Stimulated activated naive CD8-positive, alpha-beta T cell treated with anti-CD3 and anti-CD28 coated beads, Interleukin-15, Interleukin-2, amounts not matched to agents 100 ng/mL and 50 ng/mL, for 24 hours (primary cell): Measurements from ENCODE around the gene JDP2.

Experiments
- H3K27ac Mint-ChIP-seq: one replicate; pipeline ENCODE4 v1.8.0; 2021; ENCODE audit warnings: mild to moderate bottlenecking, mixed read lengths
- H3K27me3 Mint-ChIP-seq: one replicate; pipeline ENCODE4 v1.8.0; 2021; ENCODE audit warnings: mixed read lengths
- H3K36me3 Mint-ChIP-seq: one replicate; pipeline ENCODE4 v1.8.0; 2021; ENCODE audit warnings: low read depth, mixed read lengths
- H3K4me1 Mint-ChIP-seq: one replicate; pipeline ENCODE4 v1.8.0; 2021; ENCODE audit warnings: low read depth, mixed read lengths
- H3K4me3 Mint-ChIP-seq: one replicate; pipeline ENCODE4 v1.8.0; 2021; ENCODE audit warnings: mild to moderate bottlenecking, mixed read lengths
- H3K9me3 Mint-ChIP-seq: one replicate; pipeline ENCODE4 v1.8.0; 2021; ENCODE audit warnings: mixed read lengths

JDP2 gene

DNA sequence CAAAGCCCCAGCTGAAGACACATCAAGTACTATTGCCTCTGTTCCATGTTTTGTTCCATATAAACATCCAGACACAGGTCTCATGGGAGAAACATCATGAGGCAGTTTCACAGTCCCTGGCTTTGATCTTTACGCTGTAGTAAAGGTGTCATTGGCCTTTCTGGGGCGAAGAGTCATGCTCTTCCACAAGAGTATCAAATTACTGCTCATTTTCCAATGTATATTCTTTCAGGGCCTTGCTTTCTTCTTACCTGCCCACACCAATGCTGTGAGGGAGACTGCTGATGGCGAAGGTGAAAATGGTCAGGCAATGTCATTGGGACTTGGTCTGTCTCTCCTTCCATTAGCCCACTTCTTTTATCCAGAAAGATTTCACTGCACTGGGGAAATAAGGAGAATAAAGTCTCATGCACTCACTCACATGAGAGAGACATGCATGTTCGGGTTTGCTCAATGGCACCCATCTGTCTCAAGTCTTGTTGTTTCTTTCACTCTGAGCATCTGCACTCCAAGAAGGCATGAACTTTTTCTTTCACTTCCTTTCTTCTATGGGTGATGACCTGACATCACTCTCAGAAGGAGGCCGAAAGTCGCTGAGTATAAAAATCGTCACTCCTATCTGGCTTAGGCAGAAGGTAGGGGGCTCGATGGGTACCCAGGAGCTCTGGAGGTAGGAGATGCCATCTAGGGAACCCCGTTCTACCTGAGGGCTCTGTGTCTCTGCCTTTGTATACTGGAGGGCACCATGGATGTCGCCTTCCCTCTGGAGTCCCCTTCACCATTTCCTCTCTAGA is 1.3 kb upstream of the JDP2 start:
- Mint-ChIP-seq H3K36me3 (no peaks in the 10 kb centered on the region), H3K27me3 (peaks cover 34% of the 10 kb centered on the region), H3K4me3 (peak overlapping the region; percentile 57), H3K4me1 (peaks cover 8% of the 10 kb centered on the region), H3K9me3 (no peaks in the 10 kb centered on the region), H3K27ac (peak overlapping the region; percentile 11)

DNA sequence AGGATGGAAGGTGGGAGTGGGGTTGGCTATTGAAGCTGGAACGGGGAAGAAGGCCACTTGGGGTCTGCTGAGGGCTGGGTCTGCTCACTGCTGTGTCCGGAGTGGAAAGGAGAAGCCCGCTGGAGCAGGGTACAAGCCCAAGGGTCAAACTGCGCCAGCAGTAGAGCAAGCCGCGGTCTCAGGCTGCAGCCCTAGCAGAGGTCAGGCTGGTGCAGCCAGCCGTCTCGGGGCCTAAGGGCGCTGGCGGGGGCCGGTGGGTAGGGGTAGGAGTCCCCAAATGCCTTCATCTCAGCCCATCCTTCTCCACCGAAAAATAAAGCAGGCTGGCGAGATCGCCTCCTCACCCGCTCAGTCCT is 718 bp upstream of the JDP2 start:
- no peak overlapping the region for H3K27ac Mint-ChIP-seq
- H3K9me3 Mint-ChIP-seq = no peaks in the 10 kb centered on the region
- peak overlapping the region; percentile 57 for H3K4me3 Mint-ChIP-seq
- no peaks in the 10 kb centered on the region for H3K36me3 Mint-ChIP-seq
- H3K4me1 Mint-ChIP-seq = peaks cover 8% of the 10 kb centered on the region
- peaks cover 34% of the 10 kb centered on the region for H3K27me3 Mint-ChIP-seq

DNA sequence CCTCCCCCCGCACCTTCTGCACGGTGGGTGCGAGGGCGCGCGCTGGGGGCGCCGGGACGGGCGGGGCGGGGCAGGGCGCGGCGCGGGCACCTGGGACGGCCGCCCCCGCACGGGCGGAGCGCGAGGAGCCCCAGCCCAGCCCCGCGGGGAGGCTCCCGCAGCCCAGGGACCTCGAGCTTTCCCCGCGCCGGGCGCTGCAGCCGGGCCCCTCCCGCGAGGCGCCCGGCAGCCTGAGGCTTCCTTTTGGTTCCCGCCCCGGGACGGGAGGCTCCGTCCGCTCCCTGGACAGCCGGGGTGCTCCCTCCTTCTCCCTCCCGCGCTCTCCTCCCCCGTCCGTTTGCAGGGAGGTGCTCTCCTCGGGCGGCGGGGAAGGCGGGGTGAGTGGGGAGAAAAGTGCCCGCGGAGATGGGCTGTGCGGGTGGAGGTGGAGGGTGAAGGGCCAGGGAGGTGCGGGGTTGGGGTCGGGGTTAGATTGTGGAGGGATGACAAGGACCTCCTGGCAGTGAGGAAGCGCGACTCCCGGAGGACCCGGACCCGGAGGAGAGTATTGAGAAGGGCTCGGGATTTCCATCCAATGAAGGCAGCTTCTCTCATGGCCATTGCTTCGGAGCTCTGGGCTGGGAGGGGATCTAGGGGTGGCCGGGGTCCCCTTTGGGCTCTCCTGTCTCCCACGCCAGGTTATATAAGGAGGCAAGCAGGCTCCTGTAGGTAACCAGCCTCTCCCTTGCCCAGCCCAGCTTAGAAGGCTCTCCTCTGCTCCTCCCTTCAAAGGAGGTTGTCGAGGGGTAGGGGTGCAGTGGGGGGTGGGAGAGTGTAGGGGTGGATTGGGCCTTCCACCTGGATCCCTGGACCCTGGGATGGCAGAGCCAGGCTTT is 645 bp downstream of the JDP2 start:
- H3K9me3 Mint-ChIP-seq = no peaks in the 10 kb centered on the region
- no peaks in the 10 kb centered on the region for H3K36me3 Mint-ChIP-seq
- peaks cover 34% of the 10 kb centered on the region for H3K27me3 Mint-ChIP-seq
- H3K4me3 Mint-ChIP-seq = peak overlapping the region; percentile 49
- H3K4me1 Mint-ChIP-seq = peaks cover 8% of the 10 kb centered on the region
- no peak overlapping the region for H3K27ac Mint-ChIP-seq

DNA sequence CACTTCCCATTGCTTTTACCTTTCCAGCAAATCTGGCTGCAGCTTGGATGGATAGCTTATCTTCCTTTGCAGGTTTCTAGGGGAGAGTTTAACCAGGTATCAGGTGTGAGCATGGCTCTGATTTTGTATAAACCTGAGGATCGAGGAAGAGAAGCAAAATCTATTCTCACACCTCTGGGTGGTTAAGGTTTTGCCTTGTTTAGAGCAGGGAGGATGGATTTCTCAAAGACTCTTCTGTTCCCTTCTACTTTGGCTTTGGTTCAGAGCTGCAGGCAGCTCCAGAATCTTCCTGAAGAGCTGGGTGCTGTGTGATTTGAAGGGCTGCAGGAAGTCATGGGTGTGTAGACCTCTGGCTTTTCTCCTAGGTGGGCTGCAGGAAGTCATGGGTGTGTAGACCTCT is 1.7 kb downstream of the JDP2 start:
- Mint-ChIP-seq H3K4me3 (peak overlapping the region; percentile 48), H3K36me3 (no peaks in the 10 kb centered on the region), H3K4me1 (peaks cover 8% of the 10 kb centered on the region), H3K27me3 (peaks cover 30% of the 10 kb centered on the region), H3K27ac (no peak overlapping the region), H3K9me3 (no peaks in the 10 kb centered on the region)

DNA sequence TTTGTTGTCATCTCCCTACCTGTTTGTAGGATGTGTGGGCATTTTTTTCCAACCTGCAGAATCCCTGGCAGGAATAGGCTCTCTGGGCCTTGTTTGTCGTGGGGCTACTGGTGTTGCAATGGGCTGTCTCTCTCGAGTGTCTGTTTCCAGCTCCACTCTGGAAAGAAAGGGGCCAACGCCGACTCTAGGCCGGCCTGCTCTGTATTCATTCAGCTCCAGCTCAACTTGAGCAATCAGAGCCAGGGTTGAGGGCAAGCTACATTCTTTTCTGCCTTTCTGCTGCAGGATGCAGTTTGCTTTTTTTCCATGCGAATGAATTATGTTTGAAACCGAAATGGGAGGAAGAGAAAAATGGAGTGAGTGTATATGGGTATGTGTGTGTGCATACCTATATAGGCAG is 2.3 kb downstream of the JDP2 start:
- no peak overlapping the region for H3K27ac Mint-ChIP-seq
- peaks cover 30% of the 10 kb centered on the region for H3K27me3 Mint-ChIP-seq
- H3K4me1 Mint-ChIP-seq = peaks cover 8% of the 10 kb centered on the region
- H3K9me3 Mint-ChIP-seq = no peaks in the 10 kb centered on the region
- H3K36me3 Mint-ChIP-seq = no peaks in the 10 kb centered on the region
- no peak overlapping the region for H3K4me3 Mint-ChIP-seq

DNA sequence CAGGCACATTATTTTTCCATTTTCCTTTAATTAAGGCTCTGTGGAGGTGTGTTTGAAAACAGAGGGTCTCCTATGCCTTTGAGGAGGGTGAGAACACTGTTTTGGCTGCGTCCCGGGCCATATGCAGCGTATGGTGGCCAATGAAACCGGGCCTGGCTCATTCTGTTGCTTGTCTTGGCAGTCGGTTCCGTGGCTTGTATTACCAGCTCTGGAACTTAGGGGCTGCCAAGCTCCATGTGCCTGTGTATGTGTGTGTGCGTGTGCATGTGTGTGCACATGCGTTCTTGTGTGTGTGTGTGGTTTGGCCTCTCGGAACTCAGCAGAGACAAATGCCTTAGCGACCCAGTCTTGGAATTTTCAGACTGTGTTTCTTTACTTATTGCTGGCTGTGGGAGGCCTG is 2.7 kb downstream of the JDP2 start:
- H3K27ac Mint-ChIP-seq = no peak overlapping the region
- H3K4me1 Mint-ChIP-seq = peaks cover 8% of the 10 kb centered on the region
- H3K27me3 Mint-ChIP-seq = peaks cover 29% of the 10 kb centered on the region
- H3K4me3 Mint-ChIP-seq = no peak overlapping the region
- no peaks in the 10 kb centered on the region for H3K36me3 Mint-ChIP-seq
- H3K9me3 Mint-ChIP-seq = no peaks in the 10 kb centered on the region

DNA sequence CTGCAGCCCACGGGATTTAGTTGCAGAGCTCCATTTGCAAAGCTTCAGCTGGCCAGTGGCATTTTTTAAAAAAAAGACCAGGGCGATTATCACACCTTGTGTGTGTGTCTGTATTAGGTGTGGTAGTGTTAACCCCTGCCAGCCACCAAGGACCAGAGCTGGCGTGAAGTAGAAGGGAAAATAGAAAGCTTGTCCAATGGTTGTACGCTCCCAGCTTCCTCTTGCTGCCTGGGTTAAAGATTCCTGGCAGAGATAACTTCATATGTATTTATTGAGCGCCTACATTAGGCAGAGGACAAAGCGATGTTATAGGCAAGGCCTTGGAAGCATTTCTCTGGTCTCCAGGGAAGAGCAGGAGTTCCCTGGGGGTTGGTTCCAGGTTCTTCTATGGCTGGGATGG is 3.2 kb downstream of the JDP2 start:
- no peak overlapping the region for H3K27ac Mint-ChIP-seq
- peaks cover 24% of the 10 kb centered on the region for H3K27me3 Mint-ChIP-seq
- no peak overlapping the region for H3K4me3 Mint-ChIP-seq
- H3K9me3 Mint-ChIP-seq = no peaks in the 10 kb centered on the region
- H3K36me3 Mint-ChIP-seq = no peaks in the 10 kb centered on the region
- peaks cover 8% of the 10 kb centered on the region for H3K4me1 Mint-ChIP-seq

DNA sequence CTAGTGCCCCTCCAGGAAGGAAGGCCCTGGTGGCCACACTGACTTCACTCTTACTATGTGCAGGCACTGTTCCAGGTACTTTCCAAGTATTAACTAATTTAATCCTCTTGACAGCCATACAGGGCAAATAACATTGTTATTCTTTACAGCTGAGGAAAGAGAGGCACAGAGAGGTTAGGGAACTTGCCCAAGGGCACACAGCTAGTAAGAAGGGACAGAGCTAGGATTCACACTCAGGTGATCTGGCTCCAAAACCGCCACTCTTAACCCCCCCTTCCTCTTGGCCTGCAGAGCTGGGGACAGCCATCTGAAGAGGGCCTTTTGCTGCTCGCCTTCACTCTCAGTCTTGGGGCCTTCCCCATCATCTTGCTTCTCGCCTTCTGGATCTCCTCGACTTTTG is 4.0 kb downstream of the JDP2 start:
- H3K27me3 Mint-ChIP-seq = peaks cover 16% of the 10 kb centered on the region
- peaks cover 2% of the 10 kb centered on the region for H3K4me1 Mint-ChIP-seq
- no peak overlapping the region for H3K27ac Mint-ChIP-seq
- no peaks in the 10 kb centered on the region for H3K36me3 Mint-ChIP-seq
- no peak overlapping the region for H3K4me3 Mint-ChIP-seq
- H3K9me3 Mint-ChIP-seq = no peaks in the 10 kb centered on the region

DNA sequence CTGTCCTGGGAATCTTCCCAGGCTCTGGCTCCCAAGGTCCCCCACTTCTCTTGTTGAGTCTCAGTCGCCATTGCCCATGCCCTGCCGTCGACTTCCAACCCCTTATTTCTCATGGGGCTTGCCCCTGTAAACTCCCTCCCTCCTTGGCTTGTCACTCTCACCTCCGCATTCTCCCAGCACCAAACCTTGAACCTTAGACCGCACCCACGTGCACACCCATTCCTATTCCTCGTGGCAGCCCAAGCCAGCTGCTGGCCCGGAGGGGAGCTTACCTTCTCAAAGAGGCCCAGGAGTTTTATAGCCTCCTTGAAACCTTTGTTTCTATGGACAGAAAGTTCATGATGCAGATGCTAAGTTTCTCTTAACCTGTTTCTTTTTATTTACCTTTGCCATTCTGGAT is 4.6 kb downstream of the JDP2 start:
- H3K36me3 Mint-ChIP-seq = no peaks in the 10 kb centered on the region
- no peaks in the 10 kb centered on the region for H3K4me1 Mint-ChIP-seq
- H3K27me3 Mint-ChIP-seq = peaks cover 14% of the 10 kb centered on the region
- no peak overlapping the region for H3K4me3 Mint-ChIP-seq
- H3K27ac Mint-ChIP-seq = no peak overlapping the region
- H3K9me3 Mint-ChIP-seq = no peaks in the 10 kb centered on the region

DNA sequence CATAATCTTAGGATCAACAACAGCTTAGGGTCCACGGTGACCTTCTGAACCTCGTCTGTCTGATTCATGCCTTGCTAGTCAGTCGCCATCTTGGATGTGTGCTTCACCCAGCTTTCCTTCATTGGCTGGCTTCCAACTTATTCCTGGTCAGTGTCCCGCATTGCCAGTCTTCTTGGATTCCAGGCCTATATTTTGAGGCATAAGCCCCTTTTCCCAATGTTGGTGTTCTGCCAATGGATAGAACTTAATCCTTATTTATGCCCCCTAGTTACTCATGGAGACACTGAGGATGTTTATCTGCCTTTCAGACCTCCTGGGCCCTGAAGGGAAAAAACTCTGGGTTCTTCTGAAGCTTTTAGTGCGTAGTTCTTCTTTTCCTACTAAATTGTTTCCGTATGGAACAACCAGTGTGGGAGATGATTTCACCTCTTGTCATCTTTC is 5.8 kb downstream of the JDP2 start:
- Mint-ChIP-seq H3K27me3 (peaks cover 14% of the 10 kb centered on the region), H3K27ac (no peak overlapping the region), H3K4me3 (no peak overlapping the region), H3K9me3 (no peaks in the 10 kb centered on the region), H3K4me1 (no peaks in the 10 kb centered on the region), H3K36me3 (no peaks in the 10 kb centered on the region)

DNA sequence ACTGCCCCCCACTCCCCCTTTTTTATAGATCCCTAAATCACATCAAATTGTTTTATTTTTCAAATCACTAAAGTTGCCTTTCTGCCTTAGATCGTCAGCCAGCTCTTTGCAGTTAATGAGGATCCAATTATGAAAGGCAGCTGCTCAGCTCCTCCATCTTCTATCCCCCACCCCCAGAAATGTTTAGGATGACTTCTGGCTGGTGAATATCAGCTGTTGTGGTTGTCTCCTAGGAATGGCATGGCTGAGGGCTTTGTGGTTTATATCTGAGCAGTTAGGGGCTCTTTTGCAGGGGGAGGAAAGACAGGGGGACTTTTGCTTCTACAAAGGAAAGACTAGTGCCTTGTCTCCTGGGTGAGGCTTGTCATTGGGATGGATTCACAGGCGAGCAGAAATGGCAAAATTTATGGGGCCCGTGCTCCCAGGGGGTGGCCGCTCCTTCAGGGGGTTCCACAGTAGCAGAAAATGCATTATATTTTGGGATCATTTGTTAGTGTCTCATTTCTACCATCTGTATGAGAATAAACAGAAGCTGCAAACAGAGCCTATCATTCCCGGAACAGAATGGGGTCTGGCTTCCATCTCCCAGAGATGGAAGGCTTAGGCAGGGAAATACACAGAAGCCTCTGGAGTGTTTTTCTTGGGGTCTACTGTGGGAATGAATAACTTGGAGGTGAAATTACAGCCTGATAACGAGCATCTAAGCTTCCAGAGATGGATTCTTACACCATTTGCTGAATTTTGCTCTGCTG is 6.5 kb downstream of the JDP2 start:
- Mint-ChIP-seq H3K27ac (no peak overlapping the region), H3K27me3 (peaks cover 9% of the 10 kb centered on the region), H3K9me3 (no peaks in the 10 kb centered on the region), H3K4me3 (no peak overlapping the region), H3K4me1 (no peaks in the 10 kb centered on the region), H3K36me3 (no peaks in the 10 kb centered on the region)

DNA sequence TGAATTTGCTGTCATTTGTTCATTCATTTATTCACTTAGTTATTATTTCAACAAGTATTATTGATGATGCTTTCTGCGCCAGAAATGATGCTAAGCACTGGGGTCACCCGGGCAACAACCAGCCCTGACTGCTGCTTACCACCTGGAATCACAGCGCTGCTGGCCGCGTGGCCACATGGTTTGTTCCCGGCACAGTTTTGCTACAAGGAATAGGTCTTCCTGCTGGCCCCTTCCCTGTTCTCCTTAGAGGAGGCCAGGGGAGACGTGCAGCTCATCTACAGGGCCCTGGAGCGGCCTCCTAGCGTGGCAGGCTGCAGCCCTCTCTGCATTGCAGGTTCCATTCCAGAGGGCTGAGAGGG is 7.0 kb downstream of the JDP2 start:
- Mint-ChIP-seq H3K36me3 (no peaks in the 10 kb centered on the region), H3K4me1 (no peaks in the 10 kb centered on the region), H3K27ac (no peak overlapping the region), H3K4me3 (no peak overlapping the region), H3K9me3 (no peaks in the 10 kb centered on the region), H3K27me3 (peaks cover 4% of the 10 kb centered on the region)

DNA sequence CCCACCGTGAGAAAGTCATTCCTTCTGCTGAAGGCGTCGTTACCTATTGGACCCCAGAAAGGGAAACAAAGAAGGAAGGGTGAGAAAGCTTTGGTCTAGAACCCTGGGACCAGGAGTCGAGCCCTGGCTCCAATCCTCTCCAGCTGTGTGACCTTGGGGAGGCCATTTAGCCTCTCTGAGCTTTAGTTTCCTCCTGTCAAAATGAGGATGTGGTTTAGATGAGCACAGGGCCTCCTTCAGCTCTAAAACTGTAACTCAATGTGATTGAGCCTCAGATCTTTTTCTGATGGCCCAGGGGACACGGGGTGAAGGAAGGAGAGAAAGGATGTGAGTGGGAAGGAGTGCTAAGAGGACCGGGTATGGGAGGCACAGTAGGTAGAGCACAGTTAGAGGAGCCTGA is 7.7 kb downstream of the JDP2 start:
- Mint-ChIP-seq H3K4me1 (no peaks in the 10 kb centered on the region), H3K27ac (no peak overlapping the region), H3K4me3 (no peak overlapping the region), H3K9me3 (no peaks in the 10 kb centered on the region), H3K36me3 (no peaks in the 10 kb centered on the region), H3K27me3 (no peaks in the 10 kb centered on the region)

DNA sequence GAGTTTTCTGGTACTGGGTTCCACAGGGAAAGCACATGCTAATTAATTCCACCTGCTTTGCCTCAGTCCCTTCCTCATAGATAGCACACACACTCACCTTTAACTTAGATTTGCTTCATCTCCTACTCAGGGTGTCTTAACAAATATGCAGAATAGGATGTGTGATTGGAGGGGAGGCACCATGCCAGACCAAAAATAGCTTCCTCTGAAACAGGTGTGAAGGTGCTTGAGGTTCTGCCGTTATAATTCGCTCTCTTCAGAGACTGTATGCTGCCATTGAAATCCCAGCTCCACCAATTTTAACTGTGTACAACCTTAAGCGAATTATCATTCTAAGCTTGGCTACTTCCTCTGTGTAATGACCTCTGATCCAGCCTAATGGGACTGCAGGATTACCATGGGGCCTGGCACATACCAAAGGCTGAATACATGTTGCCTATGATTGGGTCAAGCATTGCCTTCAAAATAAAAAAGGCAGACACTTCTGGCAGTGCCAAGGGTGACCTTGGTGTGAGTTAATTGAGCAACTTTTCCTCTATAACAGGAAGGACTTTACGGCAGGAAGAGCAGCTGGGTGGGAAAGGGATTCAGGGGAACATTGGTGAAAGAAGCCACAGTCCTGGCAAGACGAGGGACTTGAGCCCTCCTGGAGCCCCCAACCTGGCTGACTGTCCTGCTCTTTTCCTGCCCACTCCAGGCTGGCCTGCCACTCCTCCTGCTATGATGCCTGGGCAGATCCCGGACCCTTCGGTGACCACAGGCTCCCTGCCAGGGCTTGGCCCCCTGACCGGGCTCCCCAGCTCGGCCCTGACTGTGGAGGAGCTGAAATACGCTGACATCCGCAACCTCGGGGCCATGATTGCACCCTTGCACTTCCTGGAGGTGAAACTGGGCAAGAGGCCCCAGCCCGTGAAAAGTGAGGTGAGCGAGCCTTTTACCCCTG is 9.7 kb downstream of the JDP2 start:
- Mint-ChIP-seq H3K4me3 (no peak overlapping the region), H3K9me3 (no peaks in the 10 kb centered on the region), H3K27ac (no peak overlapping the region), H3K4me1 (no peaks in the 10 kb centered on the region), H3K36me3 (no peaks in the 10 kb centered on the region), H3K27me3 (no peaks in the 10 kb centered on the region)
